IMR-90 (cell line): Measurements from ENCODE around the gene GRAMD1B. TPM values are rescaled to one million over a fixed set of nuclear protein-coding genes. Genes with fewer than 3 reads are reported as not detected.

Experiments
- ATAC-seq: fragments of 200-7000 bp; cut with Tn5 transposase; 2 replicates; pipeline ENCODE4 v1.9.1; 2020; ENCODE audit warnings: low read depth, mild to moderate bottlenecking, moderate library complexity
- BruUV-seq: library from RNA; stranded (reverse); fragments of 400-500 nt; replicated peaks from 2 replicates; lab custom pipeline; 2021; lab: Mats Ljungman, UMichigan
- CTCF ChIA-PET: fragments of 300-600 bp; formaldehyde crosslinking; extraction: SDS; loops from one replicate; lab custom pipeline; 2021; ENCODE audit warnings: antibody characterized with exemption; lab: Yijun Ruan, JAX
- POLR2A ChIA-PET: fragments of 300-600 bp; sonication (Branson Sonifier 250); formaldehyde crosslinking; loops from one replicate; lab custom pipeline; 2022; ENCODE audit warnings: antibody characterized with exemption; ENCODE audit not compliant: unreplicated experiment; lab: Charles Lee
- DNase-seq: peaks from one replicate; pipeline ENCODE4 v3.0.0; 2013
- H2AFZ ChIP-seq: replicated peaks from 2 replicates; pipeline ENCODE3; 2013; ENCODE audit warnings: low read length, mild to moderate bottlenecking; ENCODE audit not compliant: poor library complexity
- H2AK5ac ChIP-seq: 2 replicates; pipeline ENCODE4 v1.6.1; 2013; ENCODE audit warnings: low read depth, low read length, inconsistent platforms
- H2AK9ac ChIP-seq: replicated peaks from 2 replicates; pipeline ENCODE3; 2013; ENCODE audit warnings: mild to moderate bottlenecking, low read depth, low read length, moderate library complexity; ENCODE audit not compliant: poor library complexity
- H2BK120ac ChIP-seq: 2 replicates; pipeline ENCODE4 v1.6.1; 2013; ENCODE audit warnings: low read depth, low read length, inconsistent platforms
- H2BK15ac ChIP-seq: 3 replicates; pipeline ENCODE4 v1.6.1; 2013; ENCODE audit warnings: low read depth, low read length, inconsistent platforms
- H2BK20ac ChIP-seq: 2 replicates; pipeline ENCODE4 v1.6.1; 2013; ENCODE audit warnings: low read depth, mild to moderate bottlenecking, inconsistent platforms, low read length, moderate library complexity
- H2BK5ac ChIP-seq: 2 replicates; pipeline ENCODE4 v1.6.1; 2013; ENCODE audit warnings: mild to moderate bottlenecking, low read depth, low read length, inconsistent platforms; ENCODE audit not compliant: poor library complexity, severe bottlenecking
- H3K14ac ChIP-seq: replicated peaks from 2 replicates; pipeline ENCODE4 v1.6.1; 2013; ENCODE audit warnings: low read depth, low read length, inconsistent platforms
- H3K18ac ChIP-seq: 2 replicates; pipeline ENCODE4 v1.6.1; 2013; ENCODE audit warnings: low read depth, low read length, control low read depth
- H3K23ac ChIP-seq: 2 replicates; pipeline ENCODE4 v1.6.1; 2013; ENCODE audit warnings: low read depth, low read length, inconsistent platforms
- H3K27ac ChIP-seq: 2 replicates; pipeline ENCODE4 v1.5.1; 2013; ENCODE audit warnings: mild to moderate bottlenecking, control low read depth, low read length; ENCODE audit not compliant: insufficient read depth
- H3K27me3 ChIP-seq: 2 replicates; pipeline ENCODE4 v1.6.1; 2013; ENCODE audit warnings: low read length; ENCODE audit not compliant: control insufficient read depth, insufficient read depth
- H3K36me3 ChIP-seq: 2 replicates; pipeline ENCODE4 v1.6.1; 2013; ENCODE audit warnings: low read length, mixed read lengths; ENCODE audit not compliant: control insufficient read depth, insufficient read depth
- H3K4ac ChIP-seq: 2 replicates; pipeline ENCODE4 v1.6.1; 2013; ENCODE audit warnings: low read depth, low read length, inconsistent platforms
- H3K4me1 ChIP-seq: 2 replicates; pipeline ENCODE4 v1.6.1; 2013; ENCODE audit warnings: low read length, mixed read lengths; ENCODE audit not compliant: control insufficient read depth, insufficient read depth
- H3K4me2 ChIP-seq: 2 replicates; pipeline ENCODE4 v1.6.1; 2013; ENCODE audit warnings: low read depth, mild to moderate bottlenecking, control low read depth, low read length, moderate library complexity
- H3K4me3 ChIP-seq: 2 replicates; pipeline ENCODE4 v1.5.1; 2013; ENCODE audit warnings: low read depth, mild to moderate bottlenecking, control low read depth, low read length, moderate library complexity; ENCODE audit not compliant: insufficient read depth
- H3K56ac ChIP-seq: 2 replicates; pipeline ENCODE4 v1.6.1; 2013; ENCODE audit warnings: low read length, inconsistent platforms; ENCODE audit not compliant: insufficient read depth; ENCODE audit errors: extremely low read depth
- H3K79me1 ChIP-seq, 2 experiments: 2 replicates each; pipeline ENCODE4 v1.6.1; 2013; ENCODE audit warnings: low read length in 2 of 2, inconsistent platforms in 1 of 2, low read depth in 1 of 2
- H3K9ac ChIP-seq: 2 replicates; pipeline ENCODE4 v1.6.1; 2013; ENCODE audit warnings: low read depth, low read length, control low read depth
- H3K9me1 ChIP-seq: 2 replicates; pipeline ENCODE4 v1.6.1; 2013; ENCODE audit warnings: low read length, inconsistent platforms; ENCODE audit not compliant: insufficient read depth
- H3K9me3 ChIP-seq: 2 replicates; pipeline ENCODE4 v1.6.1; 2013; ENCODE audit warnings: low read length; ENCODE audit not compliant: control insufficient read depth, insufficient read depth
- H4K20me1 ChIP-seq: 2 replicates; pipeline ENCODE4 v1.6.1; 2013; ENCODE audit warnings: low read length, inconsistent platforms; ENCODE audit not compliant: insufficient read depth
- H4K5ac ChIP-seq: 2 replicates; pipeline ENCODE4 v1.6.1; 2013; ENCODE audit warnings: mild to moderate bottlenecking, low read depth, low read length, control low read depth
- H4K8ac ChIP-seq, 2 experiments: 2 replicates each; pipeline ENCODE4 v1.6.1; 2013; ENCODE audit warnings: low read depth in 2 of 2, low read length in 2 of 2, control low read depth in 1 of 2, inconsistent platforms in 1 of 2
- H4K91ac ChIP-seq: 2 replicates; pipeline ENCODE4 v1.6.1; 2013; ENCODE audit warnings: low read depth, low read length, inconsistent platforms; ENCODE audit not compliant: insufficient read depth
- BHLHE40 ChIP-seq: fragments of 150-350 bp; IDR thresholded peaks from 2 replicates; pipeline ENCODE4 v1.6.1; 2016; ENCODE audit warnings: mild to moderate bottlenecking, low read depth, low read length
- CEBPB ChIP-seq: IDR thresholded peaks from 2 replicates; pipeline ENCODE4 v1.6.1; 2012; ENCODE audit warnings: low read depth, low read length, improper control_type of control experiment
- WGBS, 2 experiments: methylation state at CpG; one replicate each; pipeline versions ENCODE4 v1.1.5 to v1.1.7; 2013; ENCODE audit warnings: missing lambda C conversion rate in 2 of 2; ENCODE audit not compliant: insufficient read length in 1 of 2; ENCODE audit errors: extremely low coverage in 2 of 2; 5-methylcytosine and 5-hydroxymethylcytosine counted together
- dilution Hi-C: fragments of 300-500 bp; cut with HindIII; formaldehyde crosslinking; loops from one replicate; pipeline ENCODE4 v1.14.3; 2018; ENCODE audit warnings: low sequenced_read_pairs; ENCODE audit not compliant: unreplicated experiment
- in situ Hi-C: fragments of 300-500 bp; cut with MboI; formaldehyde crosslinking; loops from 3 replicates; pipeline ENCODE4 v1.14.3; 2019; ENCODE audit warnings: low sequenced_read_pairs, inconsistent platforms, mixed read lengths
- intact Hi-C: fragments of 100-400 bp; cut with micrococcal nuclease; formaldehyde crosslinking; loops from 2 replicates; pipeline ENCODE4 v1.10.0; 2022
- polyA plus RNA-seq, 3 experiments: library from polyadenylated mRNA; depleted of rRNA; stranded (reverse); fragments of >200 nt; gene quantifications; 2 replicates each; pipeline ENCODE4 v1.2.3, GENCODE V29; 2012; ENCODE audit warnings: low replicate concordance in 1 of 3
- total RNA-seq: library from RNA; depleted of rRNA; stranded (reverse); fragments of >200 nt; gene quantifications from 2 replicates; pipeline ENCODE4 v1.2.3, GENCODE V29; 2012

GRAMD1B gene
- total and polyA plus RNA-seq, 2 of the 4 experiments (the other 2 are of a cell fraction): 7.1 to 7.2 TPM

DNA sequence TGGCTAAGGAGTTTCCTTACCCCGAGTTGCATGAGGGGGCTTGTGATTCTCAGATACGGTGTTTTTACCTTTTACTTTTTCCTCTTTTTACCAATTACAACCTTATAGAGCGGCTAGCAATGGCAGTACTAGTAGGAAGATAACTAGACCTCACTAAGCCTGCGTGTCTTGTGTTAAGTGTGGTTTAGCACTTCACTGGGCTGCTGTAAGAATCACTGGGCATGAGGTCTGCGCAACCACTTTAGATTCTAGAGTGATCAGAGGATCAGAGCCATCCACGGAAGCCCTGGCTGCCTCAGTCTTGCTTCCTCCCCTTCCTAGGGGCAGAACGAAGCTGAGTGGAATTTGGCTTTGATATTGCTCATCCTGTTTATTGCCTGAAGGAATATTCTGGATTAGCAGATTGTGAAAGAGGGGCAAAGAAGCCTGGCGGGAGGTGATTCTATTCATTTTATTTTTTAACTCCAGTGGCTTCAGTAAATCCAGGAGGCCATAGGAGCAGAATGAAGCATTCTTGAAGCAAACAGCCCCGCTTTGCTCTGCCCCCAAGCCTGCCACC, 88.5 kb downstream of the GRAMD1B start:
- in situ Hi-C loops: loop anchor here (5.0 kb wide), 1 partner anchor 189 kb away; no protein-coding TSS in a partner anchor
- Histone ChIP-seq H2BK15ac (no peak overlapping the region), H3K9ac (no peak overlapping the region), H4K5ac (no peak overlapping the region), H3K4ac (no peak overlapping the region), H3K14ac (peak overlapping the region; percentile 21; the same call in 1 of the 2 replicates), H3K36me3 (no peaks in the 10 kb centered on the region), H3K27me3 (no peaks in the 10 kb centered on the region), H3K18ac (no peak overlapping the region), H4K91ac (no peak overlapping the region), H2BK5ac (no peak overlapping the region), H3K9me3 (no peaks in the 10 kb centered on the region), H3K4me2 (no peak overlapping the region), H2AK9ac (no peak overlapping the region), H3K79me1 (peaks cover 0 to 25% of the 10 kb centered on the region in 2 experiments; a peak in 3 of 4 replicates), H4K8ac (no peak overlapping the region), H3K56ac (no peak overlapping the region), H4K20me1 (peaks cover 4% of the 10 kb centered on the region), H3K27ac (no peak overlapping the region), H3K4me3 (no peak overlapping the region), H3K9me1 (peaks cover 6% of the 10 kb centered on the region; the same call in 1 of the 2 replicates), H2AFZ (peak overlapping the region; percentile 21), H2BK20ac (no peak overlapping the region), H2BK120ac (no peak overlapping the region), H3K4me1 (peaks cover 8% of the 10 kb centered on the region), H2AK5ac (no peak overlapping the region), H3K23ac (peak overlapping the region; percentile 51; the same call in 1 of the 2 replicates)
- ChIA-PET POLR2A (no interaction called here), CTCF (no interaction called here)
- no peak for TF ChIP-seq CEBPB
- no peak for TF ChIP-seq BHLHE40
- DNase-seq (no peak), ATAC-seq (peak; percentile 27; the same call in 1 of the 2 replicates)
- intact Hi-C loops: no loop called here
- WGBS, 2 experiments: no CpG with 5 or more reads among the region's 9 CpGs
- no TSS peak for BruUV-seq
- dilution Hi-C loops: no loop called here
